ENCODE measurements around the gene PSD2. TPM values are rescaled to one million over a fixed set of nuclear protein-coding genes. Genes with fewer than 3 reads are reported as not detected.

Gene PSD2
- total and polyA plus RNA-seq, 8 donors = 0.06 to 2.5 (median 1.7) TPM; not detected in 1

- Histone ChIP-seq H3K4me1 (no peaks in the 10 kb centered on the region), H3K4me3 (no peak overlapping the region), H3K27me3 (no peaks in the 10 kb centered on the region), H3K36me3 (no peaks in the 10 kb centered on the region), H3K27ac (no peak overlapping the region), H3K9me3 (no peaks in the 10 kb centered on the region)
- ATAC-seq (no peak), DNase-seq (peak in 1 of 4 donors; percentile 72)
- no peak for TF ChIP-seq CTCF (IDR thresholded peaks at IDR 0.05)
- intact Hi-C loops (cut with DNase I) = no loop called here
These were observed 85.6 kb downstream of the PSD2 start for GRCh38 chr5:139881143-139881733.

GRCh38 chr5:139882316-139882715 is 86.7 kb downstream of the PSD2 start:
- DNase-seq = no peak
- Histone ChIP-seq H3K27me3 (no peaks in the 10 kb centered on the region), H3K36me3 (no peaks in the 10 kb centered on the region), H3K9me3 (no peaks in the 10 kb centered on the region), H3K27ac (no peak overlapping the region), H3K4me3 (no peak overlapping the region), H3K4me1 (no peaks in the 10 kb centered on the region)
- no peak for ATAC-seq
- intact Hi-C loops (cut with DNase I) = no loop called here
- no peak for TF ChIP-seq CTCF (IDR thresholded peaks at IDR 0.05)

GRCh38 chr5:139882961-139883539 is 87.4 kb downstream of the PSD2 start:
- intact Hi-C loops (cut with DNase I) = no loop called here
- no peak for TF ChIP-seq CTCF (IDR thresholded peaks at IDR 0.05)
- H3K4me1 ChIP-seq = no peaks in the 10 kb centered on the region
- H3K27me3 ChIP-seq = no peaks in the 10 kb centered on the region
- DNase-seq (peak in 1 of 4 donors; percentile 53), ATAC-seq (no peak)
- no peak overlapping the region for H3K27ac ChIP-seq
- no peaks in the 10 kb centered on the region for H3K9me3 ChIP-seq
- no peaks in the 10 kb centered on the region for H3K36me3 ChIP-seq
- no peak overlapping the region for H3K4me3 ChIP-seq

GRCh38 chr5:139884144-139884543 is 88.5 kb downstream of the PSD2 start:
- Histone ChIP-seq H3K36me3 (no peaks in the 10 kb centered on the region), H3K27me3 (no peaks in the 10 kb centered on the region), H3K27ac (no peak overlapping the region), H3K4me1 (no peaks in the 10 kb centered on the region), H3K4me3 (no peak overlapping the region), H3K9me3 (no peaks in the 10 kb centered on the region)
- no peak for TF ChIP-seq CTCF (IDR thresholded peaks at IDR 0.05)
- intact Hi-C loops (cut with DNase I) = no loop called here
- ATAC-seq (no peak), DNase-seq (no peak)

- H3K4me3 ChIP-seq = no peak overlapping the region
- intact Hi-C loops (cut with DNase I) = no loop called here
- no peaks in the 10 kb centered on the region for H3K36me3 ChIP-seq
- no peak for DNase-seq
- H3K27me3 ChIP-seq = no peaks in the 10 kb centered on the region
- no peaks in the 10 kb centered on the region for H3K4me1 ChIP-seq
- H3K9me3 ChIP-seq = no peaks in the 10 kb centered on the region
- ATAC-seq = no peak
- H3K27ac ChIP-seq = no peak overlapping the region
- TF ChIP-seq CTCF (IDR thresholded peaks at IDR 0.05) = no peak
These were observed 89.1 kb downstream of the PSD2 start for GRCh38 chr5:139884734-139885133.

Measured in left lung (tissue), 10 donors.